ENCODE results near the gene OSTN. TPM values are rescaled to one million over a fixed set of nuclear protein-coding genes. Genes with fewer than 3 reads are reported as not detected.
A peak's percentile ranks its signal among the peaks of the same experiment; 100 is the strongest.

OSTN gene
- total and polyA plus RNA-seq, 9 of the 15 experiments (the other 6 are each of a cell fraction or from before 2014, with no cell fraction given), result not detected

GRCh38 chr3:191165802-191166201, 33.2 kb upstream of the OSTN start (continued):
- TF ChIP-seq GTF3C2 (IDR thresholded peaks at IDR 0.05; ENCODE audit: borderline replicate concordance, extremely low read depth, insufficient read length), result no peak
- no peak for TF ChIP-seq RFX5 (IDR thresholded peaks at IDR 0.05; ENCODE audit: low read depth, low read length)
- TF ChIP-seq SRSF1 (IDR thresholded peaks at IDR 0.05; ENCODE audit: low read depth, low read length), result no peak

GRCh38 chr3:191166368-191166767, 32.7 kb upstream of the OSTN start:
- POLR2A ChIA-PET, result no interaction called here
- WGBS (ENCODE audit: insufficient coverage, low coverage, missing lambda C conversion rate), result 0% methylated on average over 3 of the region's 3 CpGs

More at GRCh38 chr3:191166368-191166767, 32.7 kb upstream of the OSTN start:
- CTCF ChIA-PET (ENCODE audit: low intra/inter-chr PET ratio), result no interaction called here
- FAIRE-seq, result no peak
- intact Hi-C loops (cut with micrococcal nuclease) (no loop called here), in situ Hi-C loops (cut with MboI) (no loop called here)
- Histone ChIP-seq H3K4me2 (ENCODE audit: insufficient read depth, low read length) (no peak overlapping the region), H3K79me2 (ENCODE audit: control insufficient read depth, insufficient read depth, low read length) (no peaks in the 10 kb centered on the region), H3K27me3 (ENCODE audit: control insufficient read depth in 2 of 2, insufficient read depth in 2 of 2, low read length in 2 of 2) (no peaks in the 10 kb centered on the region), H4K20me1 (replicated peaks; ENCODE audit: control insufficient read depth, insufficient read depth, low read length) (no peaks in the 10 kb centered on the region), H3K4me1 (replicated peaks in 1 of 2; ENCODE audit: control insufficient read depth in 2 of 2, insufficient read depth in 2 of 2, low read length in 2 of 2) (no peaks in the 10 kb centered on the region), H3K4me3 (no peak overlapping the region), H3K36me3 (ENCODE audit: control insufficient read depth, insufficient read depth, low read length) (no peaks in the 10 kb centered on the region), H3K9me3 (replicated peaks; ENCODE audit: control insufficient read depth, insufficient read depth, low read depth, low read length) (no peaks in the 10 kb centered on the region), H2AFZ (ENCODE audit: low read depth, low read length) (no peak overlapping the region), H3K9ac (ENCODE audit: insufficient read depth in 1 of 2, low read depth in 2 of 2, low read length in 2 of 2) (no peak overlapping the region), H3K9me1 (ENCODE audit: control insufficient read depth, insufficient read depth, low read length) (no peaks in the 10 kb centered on the region), H3K27ac (ENCODE audit: extremely low read depth, low read depth, low read length) (no peak overlapping the region)
- no peak for ATAC-seq
- TF ChIP-seq ZNF316 (IDR thresholded peaks at IDR 0.05), result peak; percentile 53
- peak; percentile 33; the same call in 1 of the 2 replicates for TF ChIP-seq MAFF (IDR thresholded peaks at IDR 0.05; ENCODE audit: low read length)
- TF ChIP-seq NELFE (IDR thresholded peaks at IDR 0.05; ENCODE audit: insufficient read depth, insufficient read length), result no peak
- 0 out of 2 replicates have a peak, but pooled peaks have one; percentile 27 for TF ChIP-seq MAFG (tag; conservative IDR thresholded peaks at IDR 0.05)
- no peak for DNase-seq (ENCODE audit: extremely low read depth in 1 of 4, low spot score in 3 of 4)
- no TSS peak for BruUV-seq (replicated peaks)

Measured in K562 (cell line).